HepG2 (cell line): ENCODE results near the gene LDHAL6B. TPM values are rescaled to one million over a fixed set of nuclear protein-coding genes. Genes with fewer than 3 reads are reported as not detected.

Experiments
- ATAC-seq: fragments of 200-7000 bp; cut with Tn5 transposase; 3 replicates; pipeline ENCODE4 v1.9.1; 2020; ENCODE audit warnings: mild to moderate bottlenecking, moderate library complexity
- BruUV-seq: library from RNA; stranded (reverse); fragments of 400-500 nt; replicated peaks from 2 replicates; lab custom pipeline; 2021; lab: Mats Ljungman, UMichigan
- CTCF ChIA-PET: fragments of 300-600 bp; formaldehyde crosslinking; extraction: SDS; loops from one replicate; lab custom pipeline; 2021; ENCODE audit warnings: low total read pairs, inconsistent platforms, low intra/inter-chr PET ratio; lab: Yijun Ruan, JAX
- POLR2A ChIA-PET: fragments of 350-600 bp; sonication (Branson Sonifier 250); formaldehyde crosslinking; loops from one replicate; lab custom pipeline; 2020; ENCODE audit warnings: antibody characterized with exemption, inconsistent platforms; lab: Yijun Ruan, JAX
- DNase-seq: peaks from one replicate; pipeline ENCODE4 v3.0.0-alpha.2; 2015; ENCODE audit warnings: low spot score
- FAIRE-seq: peaks from 3 replicates; lab custom pipeline; 2011; peaks lifted over from hg19 to GRCh38; lab: Jason Lieb, UNC
- H2AFZ ChIP-seq: one replicate; pipeline ENCODE4 v1.6.1; 2011; ENCODE audit warnings: low read length, inconsistent platforms
- H3K27ac ChIP-seq: fragments of 300-600 bp; 3 replicates; pipeline ENCODE4 v1.8.0; 2011; ENCODE audit warnings: mixed run types, mild to moderate bottlenecking, mixed read lengths, low read length, inconsistent platforms; ENCODE audit not compliant: insufficient read depth; ENCODE audit errors: extremely low read length
- H3K27me3 ChIP-seq, 2 experiments: fragments of 200-600 bp in 1 of 2; 2 replicates in 1 of 2; 3 replicates in 1 of 2; pipeline versions ENCODE4 v1.6.0 to v1.8.0; 2011; ENCODE audit warnings: low read length in 2 of 2, mild to moderate bottlenecking in 2 of 2, moderate library complexity in 2 of 2, inconsistent platforms in 1 of 2; ENCODE audit not compliant: insufficient read depth in 2 of 2, control insufficient read depth in 1 of 2
- H3K36me3 ChIP-seq, 2 experiments: fragments of 200-600 bp in 1 of 2; replicated peaks in 1 of 2; 2 replicates in 1 of 2; 3 replicates in 1 of 2; pipeline versions ENCODE4 v1.5.1 to v1.8.0; 2011; ENCODE audit warnings: low read length in 2 of 2, inconsistent platforms in 1 of 2; ENCODE audit not compliant: insufficient read depth in 2 of 2, control insufficient read depth in 1 of 2
- H3K4me1 ChIP-seq: 2 replicates; pipeline ENCODE4 v1.5.1; 2012; ENCODE audit warnings: low read length, inconsistent platforms; ENCODE audit not compliant: insufficient read depth
- H3K4me2 ChIP-seq: 2 replicates; pipeline ENCODE4 v1.6.0; 2011; ENCODE audit warnings: low read depth, low read length, inconsistent platforms
- H3K4me3 ChIP-seq, 3 experiments: fragments of 200-600 bp in 1 of 3; sonication (generic), shearing (Covaris generic) in 1 of 3; replicated peaks in 1 of 3; 2 replicates each; pipeline ENCODE4 v1.5.1; 2011 to 2016; ENCODE audit warnings: low read length in 3 of 3, inconsistent platforms in 2 of 3, low read depth in 2 of 3, mild to moderate bottlenecking in 2 of 3, control low read depth in 1 of 3, mixed read lengths in 1 of 3; ENCODE audit not compliant: insufficient read depth in 1 of 3
- H3K79me2 ChIP-seq: one replicate; pipeline ENCODE4 v1.6.1; 2011; ENCODE audit warnings: low read length, inconsistent platforms; ENCODE audit not compliant: insufficient read depth
- H3K9ac ChIP-seq: 2 replicates; pipeline ENCODE4 v1.6.0; 2011; ENCODE audit warnings: mild to moderate bottlenecking, low read depth, low read length, inconsistent platforms; ENCODE audit not compliant: insufficient read depth
- H3K9me3 ChIP-seq: 2 replicates; pipeline ENCODE4 v1.5.1; 2012; ENCODE audit warnings: mild to moderate bottlenecking, low read length
- H4K20me1 ChIP-seq: 2 replicates; pipeline ENCODE4 v1.6.0; 2011; ENCODE audit warnings: inconsistent platforms, mild to moderate bottlenecking, low read length, moderate library complexity; ENCODE audit not compliant: insufficient read depth
- ARID5B ChIP-seq: IDR thresholded peaks from 2 replicates; pipeline ENCODE4 v1.4.0; 2020; ENCODE audit warnings: mild to moderate bottlenecking, missing genetic modification reagents
- ATM ChIP-seq: fragments of 450-650 bp; IDR thresholded peaks from 2 replicates; pipeline ENCODE4 v1.7.1; 2017; ENCODE audit warnings: mild to moderate bottlenecking, borderline replicate concordance
- ETV6 ChIP-seq: sonication (generic); formaldehyde crosslinking; conservative IDR thresholded peaks from 2 replicates; pipeline ENCODE4 v1.4.0; 2020; ENCODE audit warnings: missing genetic modification reagents
- FOXO1 ChIP-seq: sonication (generic); formaldehyde crosslinking; IDR thresholded peaks from 2 replicates; pipeline ENCODE4 v1.4.0; 2020; ENCODE audit warnings: missing genetic modification reagents
- HNRNPLL ChIP-seq: fragments of 200-400 bp; formaldehyde crosslinking; IDR thresholded peaks from 2 replicates; pipeline ENCODE4 v1.6.1; 2017; ENCODE audit warnings: mild to moderate bottlenecking, low read depth, low read length; ENCODE audit not compliant: poor library complexity, severe bottlenecking
- KLF12 ChIP-seq: sonication (generic); formaldehyde crosslinking; IDR thresholded peaks from 2 replicates; pipeline ENCODE4 v1.4.0; 2020; ENCODE audit warnings: missing genetic modification reagents, borderline replicate concordance
- KLF13 ChIP-seq: sonication (generic); formaldehyde crosslinking; IDR thresholded peaks from 2 replicates; pipeline ENCODE4 v1.4.0; 2020; ENCODE audit warnings: mild to moderate bottlenecking, missing genetic modification reagents
- TIGD3 ChIP-seq: sonication (generic); formaldehyde crosslinking; IDR thresholded peaks from 2 replicates; pipeline ENCODE4 v1.5.1; 2020; ENCODE audit warnings: mild to moderate bottlenecking, missing genetic modification reagents, borderline replicate concordance
- ZBTB26 ChIP-seq: IDR thresholded peaks from 2 replicates; pipeline ENCODE4 v1.6.1; 2016; ENCODE audit warnings: missing compliant biosample characterization, missing genetic modification reagents, borderline replicate concordance
- ZFP36L2 ChIP-seq: sonication (generic); formaldehyde crosslinking; IDR thresholded peaks from 2 replicates; pipeline ENCODE4 v1.4.0; 2020; ENCODE audit warnings: missing genetic modification reagents
- ZNF121 ChIP-seq: sonication (generic); formaldehyde crosslinking; IDR thresholded peaks from 2 replicates; pipeline ENCODE4 v1.5.0; 2020; ENCODE audit warnings: mild to moderate bottlenecking, missing genetic modification reagents
- ZNF510 ChIP-seq: sonication (generic); formaldehyde crosslinking; IDR thresholded peaks from 2 replicates; pipeline ENCODE4 v1.4.0; 2020; ENCODE audit warnings: low read depth, mild to moderate bottlenecking, missing genetic modification reagents
- WGBS: methylation state at CpG from one replicate; pipeline ENCODE4 v1.1.6; 2017; ENCODE audit warnings: low lambda C conversion rate; 5-methylcytosine and 5-hydroxymethylcytosine counted together
- in situ Hi-C: cut with HindIII; loops from 2 replicates; pipeline ENCODE4 v1.10.0; 2017; ENCODE audit warnings: low pct_unique_long_range_greater_than_20kb; ENCODE audit not compliant: extremely low pct_ligation_motif_present
- intact Hi-C: fragments of 100-400 bp; cut with micrococcal nuclease; formaldehyde crosslinking; loops from one replicate; pipeline ENCODE4 v1.10.0; 2022; ENCODE audit not compliant: unreplicated experiment
- polyA plus RNA-seq, 8 experiments: library from polyadenylated mRNA; depleted of rRNA in 3 of 8; stranded (reverse) in 7 of 8; unstranded in 1 of 8; fragments of >200 nt; fragmentation: Illumina TruSeq in 4 of 8; extraction: Trizol in 4 of 8; gene quantifications; 2 replicates each; pipeline versions ENCODE4 v1.2.1 to v1.2.3, GENCODE V29; 2011 to 2016; ENCODE audit warnings: low read depth in 4 of 8, missing spikeins in 1 of 8, mixed read lengths in 1 of 8; ENCODE audit not compliant: insufficient read depth in 1 of 8
- total RNA-seq, 5 experiments: library from RNA; depleted of rRNA; stranded (reverse); fragments of >200 nt; fragmentation: Illumina TruSeq; extraction: Trizol; gene quantifications; 2 replicates each; pipeline ENCODE4 v1.2.3, GENCODE V29; 2016; ENCODE audit warnings: low read depth in 1 of 5

The LDHAL6B gene
- total and polyA plus RNA-seq, 2 of the 13 experiments (the other 11 are each of a cell fraction or from before 2014, with no cell fraction given) = not detected

GRCh38 chr15:59217876-59218498, 11.3 kb downstream of the LDHAL6B start:
- POLR2A ChIA-PET = no interaction called here
- no peak overlapping the region for H3K27ac ChIP-seq
- ATAC-seq = no peak
- in situ Hi-C loops (no loop called here), intact Hi-C loops (no loop called here)
- no peaks in the 10 kb centered on the region for H3K9me3 ChIP-seq
- H3K9ac ChIP-seq = no peak overlapping the region
- H3K4me3 ChIP-seq = no peak overlapping the region
- FAIRE-seq = no peak
- peaks cover 9% of the 10 kb centered on the region; the same call in 1 of the 2 replicates for H3K4me1 ChIP-seq
- no peak overlapping the region for H2AFZ ChIP-seq
- H3K27me3 ChIP-seq = no peaks in the 10 kb centered on the region
- no TSS peak for BruUV-seq
- TF ChIP-seq KLF13 (CRISPR knock-in tag) = no peak
- TF ChIP-seq ZNF121 (CRISPR knock-in tag) = no peak
- TF ChIP-seq ATM = no peak
- TF ChIP-seq ZFP36L2 = no peak
- no peak for DNase-seq
- CTCF ChIA-PET = no interaction called here
- WGBS = 93% methylated on average over 14 of the region's 14 CpGs
- H3K36me3 ChIP-seq = peaks cover 9 to 25% of the 10 kb centered on the region in 2 experiments; a peak in 4 of 5 replicates
- H3K4me2 ChIP-seq = no peak overlapping the region
- no peaks in the 10 kb centered on the region for H4K20me1 ChIP-seq
- no peaks in the 10 kb centered on the region for H3K79me2 ChIP-seq

- H3K4me1 ChIP-seq = peaks cover 9% of the 10 kb centered on the region; the same call in 1 of the 2 replicates
- in situ Hi-C loops = no loop called here
- WGBS = 95% methylated on average over 3 of the region's 3 CpGs
- H3K9me3 ChIP-seq = no peaks in the 10 kb centered on the region
- H3K9ac ChIP-seq = no peak overlapping the region
- no peak overlapping the region for H3K27ac ChIP-seq
- H3K27me3 ChIP-seq = no peaks in the 10 kb centered on the region
- CTCF ChIA-PET = no interaction called here
- POLR2A ChIA-PET = no interaction called here
- intact Hi-C loops = no loop called here
- no TSS peak for BruUV-seq
- FAIRE-seq (no peak), ATAC-seq (no peak), DNase-seq (no peak)
- H4K20me1 ChIP-seq = no peaks in the 10 kb centered on the region
- no peak overlapping the region for H2AFZ ChIP-seq
- peaks cover 9 to 32% of the 10 kb centered on the region in 2 experiments; a peak in 4 of 5 replicates for H3K36me3 ChIP-seq
- H3K79me2 ChIP-seq = no peaks in the 10 kb centered on the region
- H3K4me2 ChIP-seq = no peak overlapping the region
- H3K4me3 ChIP-seq = no peak overlapping the region
- no peak for TF ChIP-seq KLF12 (CRISPR knock-in tag)
- TF ChIP-seq HNRNPLL = no peak
- TF ChIP-seq ZBTB26 (CRISPR knock-in tag) = no peak
- no peak for TF ChIP-seq TIGD3
- TF ChIP-seq ZNF510 (CRISPR knock-in tag) = no peak
- TF ChIP-seq FOXO1 (CRISPR knock-in tag) = no peak
- no peak for TF ChIP-seq ARID5B
- TF ChIP-seq ETV6 (CRISPR knock-in tag) = no peak
These were observed 12.1 kb downstream of the LDHAL6B start for GRCh38 chr15:59218710-59219109.
